Measurements from ENCODE around the gene NADK.

Gene NADK

DNA sequence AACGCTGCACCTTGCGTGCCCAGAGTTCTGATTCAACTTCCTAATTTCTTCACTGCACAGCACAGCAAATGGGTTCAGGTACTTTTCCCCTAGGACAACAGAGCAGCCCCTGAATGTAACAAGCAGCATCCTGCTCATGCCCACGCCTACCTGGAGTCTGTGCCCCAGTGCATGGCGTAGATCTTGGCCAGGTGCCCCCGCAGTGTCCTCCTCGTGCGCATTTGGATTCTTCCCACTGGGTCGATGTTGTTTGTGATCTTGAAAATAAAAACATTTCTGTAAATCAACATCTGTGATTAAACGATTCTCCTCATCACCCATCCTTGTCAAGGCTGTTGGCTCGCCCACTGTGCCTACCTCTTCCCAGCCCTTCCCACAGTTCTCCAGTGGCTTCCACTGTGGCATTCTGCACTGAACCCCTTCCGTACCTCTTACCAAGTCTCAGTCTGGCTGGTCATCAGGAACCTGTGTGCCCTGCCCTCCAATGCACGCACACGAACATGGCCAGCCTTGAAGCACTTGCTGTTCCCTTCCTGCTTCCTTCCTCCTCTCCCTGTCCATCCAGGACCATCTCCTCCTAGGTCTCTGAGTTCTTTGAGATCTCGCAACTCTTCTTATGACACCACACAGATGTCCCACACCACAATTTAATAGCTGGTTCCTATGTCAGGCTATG is 37.5 kb upstream of the NADK start:
- TF ChIP-seq, protein P1, sequence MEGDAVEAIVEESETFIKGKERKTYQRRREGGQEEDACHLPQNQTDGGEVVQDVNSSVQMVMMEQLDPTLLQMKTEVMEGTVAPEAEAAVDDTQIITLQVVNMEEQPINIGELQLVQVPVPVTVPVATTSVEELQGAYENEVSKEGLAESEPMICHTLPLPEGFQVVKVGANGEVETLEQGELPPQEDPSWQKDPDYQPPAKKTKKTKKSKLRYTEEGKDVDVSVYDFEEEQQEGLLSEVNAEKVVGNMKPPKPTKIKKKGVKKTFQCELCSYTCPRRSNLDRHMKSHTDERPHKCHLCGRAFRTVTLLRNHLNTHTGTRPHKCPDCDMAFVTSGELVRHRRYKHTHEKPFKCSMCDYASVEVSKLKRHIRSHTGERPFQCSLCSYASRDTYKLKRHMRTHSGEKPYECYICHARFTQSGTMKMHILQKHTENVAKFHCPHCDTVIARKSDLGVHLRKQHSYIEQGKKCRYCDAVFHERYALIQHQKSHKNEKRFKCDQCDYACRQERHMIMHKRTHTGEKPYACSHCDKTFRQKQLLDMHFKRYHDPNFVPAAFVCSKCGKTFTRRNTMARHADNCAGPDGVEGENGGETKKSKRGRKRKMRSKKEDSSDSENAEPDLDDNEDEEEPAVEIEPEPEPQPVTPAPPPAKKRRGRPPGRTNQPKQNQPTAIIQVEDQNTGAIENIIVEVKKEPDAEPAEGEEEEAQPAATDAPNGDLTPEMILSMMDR (IDR thresholded peaks at IDR 0.05; ENCODE audit: low read length, missing control alignments), result no peak
- DNase-seq (ENCODE audit: low read depth), result no peak
- no peak overlapping the region for H3K4me3 ChIP-seq (replicated peaks; ENCODE audit: low read depth, low read length)

DNA sequence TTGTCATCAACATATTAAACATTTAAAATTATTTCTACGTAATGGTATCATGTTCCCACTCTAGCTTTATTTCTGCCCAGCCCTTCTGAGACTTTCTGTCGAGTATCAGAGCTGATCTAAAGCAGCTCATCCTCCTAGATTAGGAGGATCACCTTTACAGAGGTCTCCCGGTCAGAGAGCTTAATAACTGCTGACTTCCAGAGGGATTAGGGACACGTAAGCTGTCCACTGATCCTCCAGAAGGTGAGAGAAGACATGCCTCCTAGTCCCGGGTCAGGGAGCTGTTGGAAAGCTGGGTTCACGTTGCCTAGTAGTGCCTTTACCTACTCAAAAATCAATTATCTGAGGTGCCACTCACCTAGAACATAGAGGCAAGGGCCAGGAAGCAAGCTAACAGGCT is 31.2 kb upstream of the NADK start:
- no peak overlapping the region for H3K4me3 ChIP-seq (replicated peaks; ENCODE audit: low read depth, low read length)
- DNase-seq (ENCODE audit: low read depth), result no peak
- TF ChIP-seq, protein P1 (IDR thresholded peaks at IDR 0.05; ENCODE audit: low read length, missing control alignments), result no peak

GRCh38 chr1:1808206-1808605 is 29.9 kb upstream of the NADK start:
- no peak overlapping the region for H3K4me3 ChIP-seq (replicated peaks; ENCODE audit: low read depth, low read length)
- TF ChIP-seq, protein P1 (IDR thresholded peaks at IDR 0.05; ENCODE audit: low read length, missing control alignments), result no peak
- DNase-seq (ENCODE audit: low read depth), result no peak

DNA sequence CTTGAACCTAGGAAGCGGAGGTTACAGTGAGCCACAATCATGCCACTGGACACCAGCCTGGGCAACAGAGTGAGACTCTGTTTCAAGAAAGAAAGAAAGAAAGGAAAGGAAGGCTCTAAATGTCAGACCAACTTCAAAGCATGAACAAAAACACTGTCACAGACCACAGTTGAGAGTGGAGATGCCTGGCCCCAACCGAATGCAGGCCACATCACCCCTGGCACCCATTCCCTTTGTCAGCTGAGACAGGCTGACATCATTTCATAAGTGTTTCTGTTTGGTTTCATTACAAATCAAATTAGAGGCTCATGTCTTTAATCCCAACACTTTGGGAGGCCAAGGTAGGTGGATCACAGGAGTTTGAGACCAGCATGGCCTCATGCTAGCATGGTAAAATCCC is 28.6 kb upstream of the NADK start:
- no peak for DNase-seq (ENCODE audit: low read depth)
- TF ChIP-seq, protein P1 (IDR thresholded peaks at IDR 0.05; ENCODE audit: low read length, missing control alignments), result no peak
- H3K4me3 ChIP-seq (replicated peaks; ENCODE audit: low read depth, low read length), result no peak overlapping the region

GRCh38 chr1:1804301-1804700 is 26.0 kb upstream of the NADK start:
- TF ChIP-seq, protein P1 (IDR thresholded peaks at IDR 0.05; ENCODE audit: low read length, missing control alignments), result no peak
- no peak for DNase-seq (ENCODE audit: low read depth)

DNA sequence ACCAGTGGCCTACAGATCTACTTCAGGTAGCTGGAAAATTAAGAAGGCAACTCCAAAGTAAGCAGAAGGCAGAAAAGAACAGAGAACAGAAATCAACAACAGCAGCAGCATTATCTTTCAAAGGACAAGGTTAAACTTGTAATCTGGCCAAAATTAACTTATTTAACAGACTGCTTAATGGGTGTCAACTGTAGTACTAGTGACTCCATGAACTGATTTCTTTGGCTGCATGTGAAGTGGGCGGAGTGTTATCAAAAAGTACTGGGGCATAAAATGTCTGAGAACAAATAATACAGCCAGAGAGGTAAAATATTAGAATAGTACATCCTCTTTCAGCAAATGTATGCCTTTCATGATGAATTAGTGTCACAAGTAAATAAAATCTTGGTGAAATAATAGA is 24.6 kb upstream of the NADK start:
- TF ChIP-seq, protein P1 (IDR thresholded peaks at IDR 0.05; ENCODE audit: low read length, missing control alignments), result no peak
- H3K4me3 ChIP-seq (replicated peaks; ENCODE audit: low read depth, low read length), result no peak overlapping the region
- DNase-seq (ENCODE audit: low read depth), result no peak

More at GRCh38 chr1:1804301-1804700, 26.0 kb upstream of the NADK start:
- H3K4me3 ChIP-seq (replicated peaks; ENCODE audit: low read depth, low read length), result no peak overlapping the region

- TF ChIP-seq, protein P1 (IDR thresholded peaks at IDR 0.05; ENCODE audit: low read length, missing control alignments), result no peak
- DNase-seq (ENCODE audit: low read depth), result no peak
- H3K4me3 ChIP-seq (replicated peaks; ENCODE audit: low read depth, low read length), result no peak overlapping the region
These were observed 21.4 kb upstream of the NADK start for GRCh38 chr1:1799716-1800115.

Data from fibroblast of pulmonary artery (primary cell).